Aorta (tissue), 5 donors: ENCODE results near the gene VAMP1. TPM values are rescaled to one million over a fixed set of nuclear protein-coding genes. Genes with fewer than 3 reads are reported as not detected.
"Not testable (repeated sequence)": the region's sequence is repeated elsewhere in the genome, so short reads cannot be mapped to it uniquely, and the experiment has no call there.

Experiments
- ATAC-seq: fragments of 200-7000 bp; cut with Tn5 transposase; one replicate; pipeline ENCODE4 v1.9.1; 2022; ENCODE audit warnings: moderate library complexity; ENCODE audit not compliant: low FRiP score
- DNase-seq, 2 donors: peaks; one replicate each; pipeline ENCODE4 v3.0.0-alpha.2; 2020
- H3K27ac ChIP-seq, 2 donors: one replicate each; pipeline ENCODE4 v1.5.1; 2013; ENCODE audit warnings: low read length in 2 of 2, mild to moderate bottlenecking in 2 of 2, moderate library complexity in 2 of 2, control low read depth in 1 of 2, inconsistent platforms in 1 of 2, low read depth in 1 of 2
- H3K27me3 ChIP-seq, 2 donors: one replicate each; pipeline ENCODE4 v1.6.1; 2013; ENCODE audit warnings: control low read depth in 1 of 2, low read length in 1 of 2, mild to moderate bottlenecking in 1 of 2, moderate library complexity in 1 of 2; ENCODE audit not compliant: insufficient read depth in 2 of 2, control insufficient read depth in 1 of 2
- H3K36me3 ChIP-seq, 2 donors: one replicate each; pipeline ENCODE4 v1.6.1; 2013; ENCODE audit warnings: control low read depth in 1 of 2, low read length in 1 of 2, mild to moderate bottlenecking in 1 of 2; ENCODE audit not compliant: insufficient read depth in 2 of 2, control insufficient read depth in 1 of 2
- H3K4me1 ChIP-seq, 2 donors: one replicate each; pipeline ENCODE4 v1.6.1; 2013; ENCODE audit warnings: low read length in 2 of 2, control low read depth in 1 of 2, mild to moderate bottlenecking in 1 of 2, moderate library complexity in 1 of 2; ENCODE audit not compliant: insufficient read depth in 2 of 2, control insufficient read depth in 1 of 2
- H3K4me3 ChIP-seq, 2 donors: one replicate each; pipeline ENCODE4 v1.5.1; 2013; ENCODE audit warnings: low read length in 2 of 2, control low read depth in 1 of 2, mild to moderate bottlenecking in 1 of 2
- H3K9me3 ChIP-seq: one replicate; pipeline ENCODE4 v1.6.1; 2013; ENCODE audit warnings: mild to moderate bottlenecking, low read length; ENCODE audit not compliant: control insufficient read depth
- WGBS, 2 donors: extraction: QIAGEN DNeasy Blood & Tissue Kit; methylation state at CpG; one replicate each; pipeline ENCODE4 v1.1.7; 2013; 5-methylcytosine and 5-hydroxymethylcytosine counted together
- intact Hi-C, 2 donors: fragments of 100-400 bp; cut with DNase I; formaldehyde crosslinking; loops; one replicate each; pipeline versions ENCODE4 v1.14.2 to v1.15.0; 2022
- polyA plus RNA-seq, 2 donors: library from polyadenylated mRNA; stranded (reverse); fragments of 200-250 nt; gene quantifications; one replicate each; pipeline ENCODE4 v1.2.3, GENCODE V29; 2013
- total RNA-seq, 2 donors: library from RNA; stranded (reverse); fragmentation: NEBNext Ultra II Directional; extraction: Animal tissue kit (Norgen Biotek cat#: 25700); gene quantifications; one replicate each; pipeline ENCODE4 v1.2.1, GENCODE V29; 2021
- donor health status: healthy with polysubstance abuse.
- donor health status: Bipolar disorder and iron deficiency.
- donor health status: DM: no; HTN: no; CAD: no.
- donor health status: DM: no; HTN: no; CAD: no.
- donor health status: DM: yes; HTN: yes; CAD: no.

Gene VAMP1
- total and polyA plus RNA-seq, 4 donors: 9.7 to 44.0 (median 19.3) TPM

DNA sequence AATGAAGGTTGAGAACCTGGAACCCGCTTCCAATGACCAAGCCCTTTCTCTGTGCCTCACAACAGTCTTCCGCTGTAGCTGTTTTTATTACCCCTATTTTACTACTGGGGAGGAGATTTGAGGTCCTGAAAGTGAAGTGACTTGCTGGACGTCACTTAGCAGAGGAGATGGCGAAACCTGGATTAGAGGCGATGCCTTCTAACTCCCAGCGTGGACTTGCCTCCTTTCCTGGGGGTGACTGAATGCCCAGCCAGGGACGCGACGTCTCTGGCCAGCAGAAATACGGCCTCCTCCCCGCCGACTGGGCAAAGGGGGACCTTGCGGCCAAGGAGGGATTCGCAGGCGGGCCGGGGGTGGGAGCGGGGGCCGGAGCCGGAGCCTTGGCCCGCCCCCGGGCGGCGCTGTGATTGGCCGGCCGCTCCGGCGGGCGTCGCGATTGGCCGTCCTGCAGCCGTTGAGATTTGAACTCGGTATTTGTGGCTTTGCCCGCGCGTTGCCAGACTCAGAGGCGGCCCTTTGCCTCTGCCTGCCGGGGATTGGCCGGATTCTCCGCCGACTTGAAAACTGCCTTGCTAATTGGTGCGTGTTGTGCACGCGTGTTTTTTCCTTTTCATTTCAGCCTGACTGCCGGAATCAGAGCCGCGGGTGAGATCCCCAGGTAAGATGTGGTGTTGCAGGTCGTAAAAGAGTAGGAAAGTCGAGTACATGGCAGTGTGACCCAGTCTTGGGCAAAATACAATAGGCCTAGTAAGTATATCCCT lies 23.2 kb upstream of the VAMP1 start, which contains the start of gene NCAPD2:
Gene NCAPD2 (plus strand): TSS at position 606 of the 761 bp plus-strand sequence. CDS start 997 bp downstream, outside the sequence.
- ATAC-seq: peak; percentile 97

DNA sequence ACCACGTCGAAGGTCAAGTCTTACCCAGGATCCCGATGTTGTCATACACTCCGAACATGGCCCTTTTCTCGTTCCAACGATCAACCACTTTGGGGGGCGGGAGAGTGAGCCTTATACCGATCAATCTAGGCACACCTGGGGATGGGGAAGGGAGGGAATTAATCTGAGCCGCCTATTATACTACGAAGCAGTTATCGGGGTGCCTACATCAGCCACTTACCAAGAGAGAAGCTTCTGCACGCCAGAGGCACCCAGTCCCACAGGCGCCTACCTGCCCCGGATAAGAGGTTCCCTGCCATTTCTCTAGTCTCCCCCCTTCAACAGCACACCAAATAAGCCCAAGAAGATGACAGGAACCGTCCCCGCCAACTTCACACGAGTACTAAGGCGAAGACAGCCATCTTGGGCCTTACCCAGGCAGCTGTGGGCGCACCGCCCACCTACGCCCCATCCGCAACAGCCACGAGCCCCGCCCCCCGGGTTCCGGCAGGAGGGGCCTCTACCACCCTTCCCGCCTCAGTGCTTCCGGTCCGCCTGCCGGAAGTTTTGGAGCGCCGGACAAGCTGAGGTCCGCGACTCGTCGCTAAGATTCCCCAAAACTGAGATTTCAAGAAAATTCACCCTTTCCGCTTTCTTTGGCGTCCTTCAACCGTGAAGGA lies 22.5 kb upstream of the VAMP1 start, which contains the start of gene MRPL51:
Gene MRPL51 (minus strand): TSS at position 425 of the 659 bp plus-strand sequence. CDS start 126 bp downstream, at position 299.
- Histone ChIP-seq H3K9me3 (no peaks in the 10 kb centered on the region), H3K27me3 (no peaks in the 10 kb centered on the region), H3K27ac (peak within 1 kb of the TSS; percentile 89 to 96), H3K36me3 (no peaks in the 10 kb centered on the region), H3K4me3 (peak within 1 kb of the TSS; percentile 87 to 93), H3K4me1 (peaks cover 0 to 5% of the 10 kb centered on the region in 2 donors)
- WGBS, 2 donors: 1% methylated on average over 39 of the region's 39 CpGs
- ATAC-seq: peak; percentile 99
- DNase-seq: peak; percentile 99
- intact Hi-C loops: loop anchor here (2.0 kb wide), 2 partner anchors 40 to 42 kb away; partner anchors contain the start of gene GAPDH (in 1 of the 2)

More for the DNA sequence above, 23.2 kb upstream of the VAMP1 start, which contains the start of gene NCAPD2:
- peak; percentile 97 for DNase-seq
- Histone ChIP-seq H3K9me3 (no peaks in the 10 kb centered on the region), H3K4me1 (peaks cover 0 to 5% of the 10 kb centered on the region in 2 donors), H3K27me3 (no peaks in the 10 kb centered on the region), H3K36me3 (no peaks in the 10 kb centered on the region), H3K4me3 (peak within 1 kb of the TSS; percentile 87 to 93), H3K27ac (peak within 1 kb of the TSS; percentile 89 to 96)
- intact Hi-C loops: loop anchor here (2.0 kb wide), 2 partner anchors 39 to 41 kb away; partner anchors contain the start of gene GAPDH (in 1 of the 2)
- 0% methylated on average over 49 of the region's 49 CpGs for WGBS, 2 donors

DNA sequence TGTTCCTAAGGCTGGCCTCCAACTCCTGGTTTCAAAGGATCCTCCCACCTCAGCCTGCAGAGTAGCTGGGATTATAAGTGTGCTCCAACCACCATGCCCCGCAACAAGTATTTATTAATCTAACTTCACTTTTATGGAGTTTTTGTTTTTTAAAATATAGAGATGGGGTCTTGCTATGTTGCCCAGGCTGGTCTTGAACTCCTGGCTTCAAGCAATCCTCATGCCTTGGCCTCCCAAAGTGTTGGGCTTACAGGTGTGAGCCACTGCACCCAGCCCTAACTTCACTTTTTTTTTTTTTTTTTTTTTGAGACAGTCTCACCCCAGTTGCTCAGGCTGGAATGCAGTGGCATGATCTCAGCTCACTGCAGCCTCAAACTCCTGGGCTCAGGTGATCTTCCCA lies 20.2 kb upstream of the VAMP1 start:
- H3K27me3 ChIP-seq, H3K27ac ChIP-seq, intact Hi-C loops, H3K4me1 ChIP-seq, H3K36me3 ChIP-seq, H3K9me3 ChIP-seq, ATAC-seq, H3K4me3 ChIP-seq, DNase-seq: not testable (repeated sequence)
- WGBS, 2 donors: 94 to 100% methylated on average over 1 of the region's 1 CpG

DNA sequence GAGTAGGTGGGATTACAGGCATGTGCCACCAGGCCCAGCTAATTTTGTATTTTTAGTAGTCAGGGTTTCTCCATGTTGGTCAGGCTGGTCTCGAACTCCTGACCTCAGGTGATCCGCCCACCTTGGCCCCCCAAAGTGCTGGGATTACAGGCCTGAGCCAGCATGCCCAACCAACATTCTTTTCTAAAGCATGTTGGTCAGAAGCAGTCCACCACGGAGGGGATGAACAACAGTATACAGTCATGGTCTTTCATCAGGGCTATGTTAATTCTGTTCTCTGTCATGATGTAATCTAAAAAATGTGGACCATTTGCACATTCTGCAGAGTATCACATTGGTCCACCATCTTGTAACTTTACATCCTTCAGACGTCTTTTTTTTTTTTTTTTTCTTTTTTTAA lies 19.0 kb upstream of the VAMP1 start:
- no peaks in the 10 kb centered on the region for H3K36me3 ChIP-seq
- ATAC-seq (no peak), DNase-seq (no peak)
- H3K9me3 ChIP-seq: no peaks in the 10 kb centered on the region
- WGBS, 2 donors: 50 to 54% methylated on average over 4 of the region's 4 CpGs
- no peaks in the 10 kb centered on the region for H3K27me3 ChIP-seq
- intact Hi-C loops: no loop called here
- no peak overlapping the region for H3K27ac ChIP-seq
- H3K4me1 ChIP-seq: peaks cover 0 to 5% of the 10 kb centered on the region in 2 donors
- no peak overlapping the region for H3K4me3 ChIP-seq

DNA sequence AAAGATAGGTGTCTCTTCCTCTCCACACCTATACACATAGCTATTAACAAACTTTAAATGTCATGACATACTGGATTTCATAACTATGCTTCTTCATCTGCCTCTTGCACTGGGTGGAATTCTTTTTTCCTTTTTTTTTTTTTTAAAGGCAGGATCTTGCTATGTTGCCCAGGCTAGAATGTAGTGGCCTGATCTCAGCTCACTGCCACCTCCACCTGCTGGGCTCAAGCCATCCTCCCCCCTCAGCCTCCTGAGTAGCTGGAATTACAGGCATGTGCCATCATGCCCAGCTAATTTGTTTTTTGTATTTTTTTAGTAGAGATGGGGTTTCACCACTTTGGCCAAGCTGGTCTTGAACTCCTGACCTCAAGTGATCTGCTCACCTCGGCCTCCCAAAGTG lies 17.8 kb upstream of the VAMP1 start:
- WGBS, 2 donors: 80 to 89% methylated on average over 1 of the region's 1 CpG
- Histone ChIP-seq H3K27me3 (no peaks in the 10 kb centered on the region), H3K9me3 (no peaks in the 10 kb centered on the region), H3K4me1 (peaks cover 0 to 5% of the 10 kb centered on the region in 2 donors), H3K4me3 (no peak overlapping the region), H3K36me3 (no peaks in the 10 kb centered on the region), H3K27ac (no peak overlapping the region)
- no peak for ATAC-seq
- intact Hi-C loops: no loop called here
- DNase-seq: no peak

DNA sequence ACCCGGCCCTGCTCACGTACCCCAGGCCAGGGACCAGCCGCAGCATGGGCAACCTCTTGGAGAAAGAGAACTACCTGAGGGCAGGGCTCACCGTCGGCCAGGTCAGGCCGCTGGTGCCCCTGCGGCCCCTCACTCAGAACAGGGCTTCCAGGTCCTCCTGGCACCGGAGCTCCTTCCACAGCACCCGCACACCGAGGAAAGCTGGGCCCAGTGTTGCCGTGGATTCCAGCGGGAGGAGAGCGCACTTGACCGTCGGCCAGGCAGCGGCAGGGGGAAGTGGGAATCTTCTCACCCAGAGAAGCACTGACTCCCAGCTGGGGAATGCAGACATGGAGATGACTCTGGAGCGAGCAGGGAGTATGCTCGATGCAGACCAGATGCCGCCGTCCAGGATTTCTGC lies 7.9 kb upstream of the VAMP1 start:
- 88 to 89% methylated on average over 20 of the region's 20 CpGs for WGBS, 2 donors
- H3K4me1 ChIP-seq: no peaks in the 10 kb centered on the region
- no peaks in the 10 kb centered on the region for H3K9me3 ChIP-seq
- H3K36me3 ChIP-seq: no peaks in the 10 kb centered on the region
- peaks cover 0 to 1% of the 10 kb centered on the region in 2 donors for H3K27me3 ChIP-seq
- no peak overlapping the region for H3K27ac ChIP-seq
- DNase-seq (no peak), ATAC-seq (no peak)
- no peak overlapping the region for H3K4me3 ChIP-seq
- intact Hi-C loops: no loop called here

DNA sequence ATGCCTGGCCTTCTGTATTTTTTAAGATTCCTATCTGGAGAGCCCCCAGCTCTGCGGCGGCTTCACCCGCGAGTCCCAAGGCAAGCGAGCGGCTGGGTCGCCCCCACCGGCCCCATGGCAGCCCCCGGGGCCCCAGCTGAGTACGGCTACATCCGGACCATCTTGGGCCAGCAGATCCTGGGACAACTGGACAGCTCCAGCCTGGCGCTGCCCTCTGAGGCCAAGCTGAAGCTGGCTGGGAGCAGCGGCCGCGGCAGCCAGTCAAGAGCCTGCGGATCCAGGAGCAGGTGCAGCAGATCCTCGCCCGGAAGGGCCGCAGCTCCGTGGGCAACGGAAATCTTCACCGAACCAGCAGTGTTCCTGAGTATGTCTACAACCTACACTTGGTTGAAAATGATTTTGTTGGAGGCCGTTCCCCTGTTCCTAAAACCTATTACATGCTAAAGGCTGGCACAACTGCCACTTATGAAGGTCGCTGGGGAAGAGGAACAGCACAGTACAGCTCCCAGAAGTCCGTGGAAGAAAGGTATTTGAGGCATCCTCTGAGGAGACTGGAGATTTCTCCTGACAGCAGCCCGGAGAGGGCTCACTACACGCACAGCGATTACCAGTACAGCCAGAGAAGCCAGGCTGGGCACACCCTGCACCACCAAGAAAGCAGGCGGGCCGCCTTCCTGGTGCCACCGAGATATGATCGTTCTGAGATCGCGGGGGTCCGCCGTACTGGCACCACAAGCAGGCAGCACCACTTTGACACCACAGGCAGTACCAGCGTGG lies 7.3 kb upstream of the VAMP1 start:
- H3K9me3 ChIP-seq, H3K4me3 ChIP-seq, H3K4me1 ChIP-seq, H3K36me3 ChIP-seq, ATAC-seq, intact Hi-C loops, H3K27me3 ChIP-seq, DNase-seq, H3K27ac ChIP-seq: not testable (repeated sequence)
- WGBS, 2 donors: 94% methylated on average over 37 of the region's 37 CpGs

DNA sequence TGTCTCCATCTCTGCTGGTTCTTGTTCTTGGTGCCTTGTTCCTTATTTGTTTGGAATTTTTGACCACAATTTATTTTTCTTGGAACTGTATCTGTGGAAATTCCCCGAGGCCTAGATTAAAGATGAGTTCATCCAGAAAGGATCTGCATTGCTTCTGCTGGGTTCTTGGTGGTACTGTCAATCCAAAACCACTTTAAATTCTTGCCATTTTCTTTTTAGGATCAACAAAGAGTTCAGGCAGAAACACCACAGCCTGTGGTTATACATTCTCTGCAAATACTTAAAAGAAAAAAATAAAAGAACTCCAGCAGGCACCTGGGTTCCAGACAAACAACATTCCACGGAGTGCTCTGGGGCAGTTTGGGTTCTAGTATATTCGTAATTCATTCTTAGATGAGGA lies 6.0 kb upstream of the VAMP1 start:
- no peaks in the 10 kb centered on the region for H3K9me3 ChIP-seq
- H3K36me3 ChIP-seq: no peaks in the 10 kb centered on the region
- peaks cover 0 to 1% of the 10 kb centered on the region in 2 donors for H3K27me3 ChIP-seq
- no peak for DNase-seq
- ATAC-seq: no peak
- H3K4me1 ChIP-seq: no peaks in the 10 kb centered on the region
- WGBS, 2 donors: 59 to 65% methylated on average over 3 of the region's 3 CpGs
- no peak overlapping the region for H3K27ac ChIP-seq
- intact Hi-C loops: no loop called here
- no peak overlapping the region for H3K4me3 ChIP-seq
